ENCODE results near the gene LSM7. TPM values are rescaled to one million over a fixed set of nuclear protein-coding genes. Genes with fewer than 3 reads are reported as not detected.

The LSM7 gene
- total RNA-seq, 1 experiment from 2014 or later: 282 TPM

GRCh38 chr19:2338751-2339643, 10.6 kb upstream of the LSM7 start:
- CTCF ChIA-PET: no interaction called here
- BruUV-seq (replicated peaks): no TSS peak
- intact Hi-C loops (cut with micrococcal nuclease): no loop called here

GRCh38 chr19:2338055-2338615, 9.7 kb upstream of the LSM7 start:
- H3K4me1 ChIP-seq (ENCODE audit: insufficient read depth, low read length): no peaks in the 10 kb centered on the region
- no peak overlapping the region for H2AFZ ChIP-seq (ENCODE audit: low read length)
- H3K9me2 ChIP-seq (replicated peaks; ENCODE audit: low read length): no peaks in the 10 kb centered on the region
- no peak overlapping the region for H3K4me3 ChIP-seq (ENCODE audit: low read length)
- H3K27me3 ChIP-seq (ENCODE audit: low read length): no peaks in the 10 kb centered on the region
- H3F3A ChIP-seq (ENCODE audit: low read length, unreplicated experiment): no peaks in the 10 kb centered on the region
- ChIA-PET CTCF (no interaction called here), POLR2A (ENCODE audit: unreplicated experiment) (no interaction called here)
- TF ChIP-seq, protein P1, sequence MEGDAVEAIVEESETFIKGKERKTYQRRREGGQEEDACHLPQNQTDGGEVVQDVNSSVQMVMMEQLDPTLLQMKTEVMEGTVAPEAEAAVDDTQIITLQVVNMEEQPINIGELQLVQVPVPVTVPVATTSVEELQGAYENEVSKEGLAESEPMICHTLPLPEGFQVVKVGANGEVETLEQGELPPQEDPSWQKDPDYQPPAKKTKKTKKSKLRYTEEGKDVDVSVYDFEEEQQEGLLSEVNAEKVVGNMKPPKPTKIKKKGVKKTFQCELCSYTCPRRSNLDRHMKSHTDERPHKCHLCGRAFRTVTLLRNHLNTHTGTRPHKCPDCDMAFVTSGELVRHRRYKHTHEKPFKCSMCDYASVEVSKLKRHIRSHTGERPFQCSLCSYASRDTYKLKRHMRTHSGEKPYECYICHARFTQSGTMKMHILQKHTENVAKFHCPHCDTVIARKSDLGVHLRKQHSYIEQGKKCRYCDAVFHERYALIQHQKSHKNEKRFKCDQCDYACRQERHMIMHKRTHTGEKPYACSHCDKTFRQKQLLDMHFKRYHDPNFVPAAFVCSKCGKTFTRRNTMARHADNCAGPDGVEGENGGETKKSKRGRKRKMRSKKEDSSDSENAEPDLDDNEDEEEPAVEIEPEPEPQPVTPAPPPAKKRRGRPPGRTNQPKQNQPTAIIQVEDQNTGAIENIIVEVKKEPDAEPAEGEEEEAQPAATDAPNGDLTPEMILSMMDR (conservative IDR thresholded peaks at IDR 0.05; ENCODE audit: low read depth, low read length): no peak
- TF ChIP-seq EZH2 (IDR thresholded peaks at IDR 0.05; ENCODE audit: low read length, unreplicated experiment): no peak
- TF ChIP-seq EZH2phosphoT487 (IDR thresholded peaks at IDR 0.05; ENCODE audit: borderline replicate concordance, low read length): no peak
- H3K79me2 ChIP-seq (ENCODE audit: low read length): 0 out of 2 replicates have a peak, but pooled peaks cover 4% of the 10 kb centered on the region
- H3K4me2 ChIP-seq (ENCODE audit: low read length): no peak overlapping the region
- H3K9me3 ChIP-seq (ENCODE audit: low read length): no peaks in the 10 kb centered on the region
- H3K9ac ChIP-seq (ENCODE audit: low read length): no peak overlapping the region
- intact Hi-C loops (cut with micrococcal nuclease): no loop called here
- ATAC-seq (no peak), DNase-seq (no peak)
- H3K36me3 ChIP-seq (ENCODE audit: low read depth, low read length): no peaks in the 10 kb centered on the region
- no peak overlapping the region for H3K27ac ChIP-seq (ENCODE audit: low read length)
- BruUV-seq (replicated peaks): no TSS peak
- no peaks in the 10 kb centered on the region for H4K20me1 ChIP-seq (ENCODE audit: low read length)

More at GRCh38 chr19:2338751-2339643, 10.6 kb upstream of the LSM7 start:
- POLR2A ChIA-PET (ENCODE audit: unreplicated experiment): no interaction called here
- DNase-seq (no peak), ATAC-seq (no peak)
- H3K4me3 ChIP-seq (ENCODE audit: low read length): no peak overlapping the region
- H3K9me3 ChIP-seq (ENCODE audit: low read length): no peaks in the 10 kb centered on the region
- H3K79me2 ChIP-seq (ENCODE audit: low read length): 0 out of 2 replicates have a peak, but pooled peaks cover 4% of the 10 kb centered on the region
- H3K27me3 ChIP-seq (ENCODE audit: low read length): no peaks in the 10 kb centered on the region
- TF ChIP-seq EZH2 (IDR thresholded peaks at IDR 0.05; ENCODE audit: low read length, unreplicated experiment): no peak
- TF ChIP-seq, protein P1 (conservative IDR thresholded peaks at IDR 0.05; ENCODE audit: low read depth, low read length): no peak
- no peak for TF ChIP-seq EZH2phosphoT487 (IDR thresholded peaks at IDR 0.05; ENCODE audit: borderline replicate concordance, low read length)
- no peak overlapping the region for H3K27ac ChIP-seq (ENCODE audit: low read length)
- no peak overlapping the region for H3K4me2 ChIP-seq (ENCODE audit: low read length)
- H3F3A ChIP-seq (ENCODE audit: low read length, unreplicated experiment): no peaks in the 10 kb centered on the region
- no peak overlapping the region for H2AFZ ChIP-seq (ENCODE audit: low read length)
- H3K36me3 ChIP-seq (ENCODE audit: low read depth, low read length): no peaks in the 10 kb centered on the region
- no peak overlapping the region for H3K9ac ChIP-seq (ENCODE audit: low read length)
- H3K4me1 ChIP-seq (ENCODE audit: insufficient read depth, low read length): no peaks in the 10 kb centered on the region
- H3K9me2 ChIP-seq (replicated peaks; ENCODE audit: low read length): no peaks in the 10 kb centered on the region
- H4K20me1 ChIP-seq (ENCODE audit: low read length): no peaks in the 10 kb centered on the region

GRCh38 chr19:2337329-2337707, 8.9 kb upstream of the LSM7 start:
- Histone ChIP-seq H3K9me3 (ENCODE audit: low read length) (no peaks in the 10 kb centered on the region), H3K4me2 (ENCODE audit: low read length) (no peak overlapping the region), H3K4me1 (ENCODE audit: insufficient read depth, low read length) (no peaks in the 10 kb centered on the region), H2AFZ (ENCODE audit: low read length) (no peak overlapping the region), H3K27ac (ENCODE audit: low read length) (no peak overlapping the region), H3K9me2 (replicated peaks; ENCODE audit: low read length) (no peaks in the 10 kb centered on the region), H3K4me3 (ENCODE audit: low read length) (no peak overlapping the region), H3K27me3 (ENCODE audit: low read length) (no peaks in the 10 kb centered on the region), H3K9ac (ENCODE audit: low read length) (no peak overlapping the region), H4K20me1 (ENCODE audit: low read length) (no peaks in the 10 kb centered on the region), H3K79me2 (ENCODE audit: low read length) (peaks cover 8% of the 10 kb centered on the region), H3K36me3 (ENCODE audit: low read depth, low read length) (no peaks in the 10 kb centered on the region), H3F3A (ENCODE audit: low read length, unreplicated experiment) (no peaks in the 10 kb centered on the region)
- intact Hi-C loops (cut with micrococcal nuclease): no loop called here
- CTCF ChIA-PET: no interaction called here
- TF ChIP-seq EZH2 (IDR thresholded peaks at IDR 0.05; ENCODE audit: low read length, unreplicated experiment) (no peak), EZH2phosphoT487 (IDR thresholded peaks at IDR 0.05; ENCODE audit: borderline replicate concordance, low read length) (no peak)
- TF ChIP-seq, protein P1 (conservative IDR thresholded peaks at IDR 0.05; ENCODE audit: low read depth, low read length): no peak
- DNase-seq: no peak
- no TSS peak for BruUV-seq (replicated peaks)
- ATAC-seq: no peak; the same call in 1 of the 2 replicates
- POLR2A ChIA-PET (ENCODE audit: unreplicated experiment): no interaction called here

Data from PC-3 (cell line).